ENCODE results near the gene DHX15.
"Not testable (repeated sequence)": the region's sequence is repeated elsewhere in the genome, so short reads cannot be mapped to it uniquely, and the experiment has no call there.

- TF ChIP-seq, protein P1, sequence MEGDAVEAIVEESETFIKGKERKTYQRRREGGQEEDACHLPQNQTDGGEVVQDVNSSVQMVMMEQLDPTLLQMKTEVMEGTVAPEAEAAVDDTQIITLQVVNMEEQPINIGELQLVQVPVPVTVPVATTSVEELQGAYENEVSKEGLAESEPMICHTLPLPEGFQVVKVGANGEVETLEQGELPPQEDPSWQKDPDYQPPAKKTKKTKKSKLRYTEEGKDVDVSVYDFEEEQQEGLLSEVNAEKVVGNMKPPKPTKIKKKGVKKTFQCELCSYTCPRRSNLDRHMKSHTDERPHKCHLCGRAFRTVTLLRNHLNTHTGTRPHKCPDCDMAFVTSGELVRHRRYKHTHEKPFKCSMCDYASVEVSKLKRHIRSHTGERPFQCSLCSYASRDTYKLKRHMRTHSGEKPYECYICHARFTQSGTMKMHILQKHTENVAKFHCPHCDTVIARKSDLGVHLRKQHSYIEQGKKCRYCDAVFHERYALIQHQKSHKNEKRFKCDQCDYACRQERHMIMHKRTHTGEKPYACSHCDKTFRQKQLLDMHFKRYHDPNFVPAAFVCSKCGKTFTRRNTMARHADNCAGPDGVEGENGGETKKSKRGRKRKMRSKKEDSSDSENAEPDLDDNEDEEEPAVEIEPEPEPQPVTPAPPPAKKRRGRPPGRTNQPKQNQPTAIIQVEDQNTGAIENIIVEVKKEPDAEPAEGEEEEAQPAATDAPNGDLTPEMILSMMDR (IDR thresholded peaks at IDR 0.05), result not testable (repeated sequence)
- TF ChIP-seq POLR2AphosphoS5, POLR2A (IDR thresholded peaks at IDR 0.05): not testable (repeated sequence)
Observed at GRCh38 chr4:24503090-24503489, 81.3 kb downstream of the DHX15 start.
